CD8-positive, alpha-beta memory T cell (primary cell): Measurements from ENCODE around the gene CPLX3. TPM values are rescaled to one million over a fixed set of nuclear protein-coding genes. Genes with fewer than 3 reads are reported as not detected.

Source experiments
- CTCF ChIA-PET: fragments of 350-600 bp; sonication (Branson Sonifier 250); formaldehyde crosslinking; loops from one replicate; lab custom pipeline; 2021; ENCODE audit warnings: antibody characterized with exemption; lab: Charles Lee
- POLR2A ChIA-PET: fragments of 350-600 bp; sonication (Branson Sonifier 250); formaldehyde crosslinking; loops from one replicate; lab custom pipeline; 2021; ENCODE audit warnings: antibody characterized with exemption; lab: Charles Lee
- DNase-seq, 5 donors: peaks; one replicate each; pipeline versions ENCODE4 v3.0.0 to v3.0.0-alpha.2; 2020 to 2022; ENCODE audit warnings: mixed read lengths in 1 of 5
- H3K27ac ChIP-seq: one replicate; pipeline ENCODE4 v1.7.0; 2013; ENCODE audit warnings: low read depth, mild to moderate bottlenecking, low read length, moderate library complexity
- H3K27me3 ChIP-seq: 2 replicates; pipeline ENCODE4 v1.7.0; 2013; ENCODE audit warnings: low read length, mild to moderate bottlenecking; ENCODE audit not compliant: insufficient read depth, poor library complexity, severe bottlenecking
- H3K36me3 ChIP-seq: 2 replicates; pipeline ENCODE4 v1.7.0; 2013; ENCODE audit warnings: mild to moderate bottlenecking, low read length, moderate library complexity; ENCODE audit not compliant: insufficient read depth
- H3K4me1 ChIP-seq: 2 replicates; pipeline ENCODE4 v1.7.0; 2013; ENCODE audit warnings: mild to moderate bottlenecking, low read length, moderate library complexity; ENCODE audit not compliant: insufficient read depth
- H3K4me3 ChIP-seq: 2 replicates; pipeline ENCODE4 v1.7.0; 2013; ENCODE audit warnings: mild to moderate bottlenecking, low read length
- H3K9me3 ChIP-seq: 2 replicates; pipeline ENCODE4 v1.7.0; 2013; ENCODE audit warnings: mild to moderate bottlenecking, low read length
- H3K27ac Mint-ChIP-seq, 8 donors: one replicate each; pipeline ENCODE4 v1.8.0; 2020 to 2021; ENCODE audit warnings: mixed read lengths in 8 of 8, mild to moderate bottlenecking in 6 of 8, inconsistent platforms in 3 of 8, moderate library complexity in 3 of 8
- H3K27me3 Mint-ChIP-seq, 2 donors: one replicate each; pipeline ENCODE4 v1.8.0; 2020 to 2021; ENCODE audit warnings: mixed read lengths in 2 of 2, mild to moderate bottlenecking in 1 of 2, moderate library complexity in 1 of 2
- H3K36me3 Mint-ChIP-seq, 3 donors: one replicate each; pipeline ENCODE4 v1.8.0; 2020 to 2021; ENCODE audit warnings: mixed read lengths in 3 of 3, inconsistent platforms in 1 of 3, mild to moderate bottlenecking in 1 of 3
- H3K4me1 Mint-ChIP-seq, 3 donors: one replicate each; pipeline ENCODE4 v1.8.0; 2020 to 2021; ENCODE audit warnings: mixed read lengths in 3 of 3, inconsistent platforms in 1 of 3, mild to moderate bottlenecking in 1 of 3
- H3K4me3 Mint-ChIP-seq, 7 donors: one replicate each; pipeline ENCODE4 v1.8.0; 2020 to 2021; ENCODE audit warnings: mixed read lengths in 7 of 7, mild to moderate bottlenecking in 6 of 7, moderate library complexity in 4 of 7, inconsistent platforms in 2 of 7
- H3K9me3 Mint-ChIP-seq, 5 donors: one replicate each; pipeline ENCODE4 v1.8.0; 2020 to 2022; ENCODE audit warnings: mixed read lengths in 5 of 5, mild to moderate bottlenecking in 3 of 5, moderate library complexity in 2 of 5, inconsistent platforms in 1 of 5
- polyA plus RNA-seq: library from polyadenylated mRNA; unstranded; fragments of 300-500 nt; fragmentation: Illumina TruSeq; gene quantifications from one replicate; pipeline ENCODE4 v1.2.3, GENCODE V29; 2021
- total RNA-seq, 2 experiments: library from RNA; stranded (reverse); gene quantifications; one replicate each; pipeline ENCODE4 v1.2.3, GENCODE V29; 2021

CPLX3 gene
- total and polyA plus RNA-seq, 3 experiments from 2014 or later: not detected

GRCh38 chr15:74793135-74794028 is 33.0 kb upstream of the CPLX3 start:
- ChIA-PET CTCF (interaction anchor here (0.7 to 15.8 kb wide), 17 partner anchors 10 to 179 kb away, joined by 3 to 1086 read pairs (median 4); partner anchors contain the start of genes CSK and ULK3), POLR2A (interaction anchor here (0.5 to 5.9 kb wide), 6 partner anchors 12 to 44 kb away, joined by 3 to 89 read pairs (median 15); partner anchors contain the start of gene CSK)
- Mint-ChIP-seq H3K9me3 (no peaks in the 10 kb centered on the region), H3K4me3 (peak overlapping the region; percentile 66 to 91 (median 85)), H3K36me3 (peaks cover 0 to 39% (median 7%) of the 10 kb centered on the region in 3 donors), H3K27ac (peak overlapping the region; percentile 81 to 98 (median 93)), H3K4me1 (peaks cover 84 to 93% (median 89%) of the 10 kb centered on the region in 3 donors), H3K27me3 (no peaks in the 10 kb centered on the region)
- H3K4me3 ChIP-seq: peak overlapping the region; percentile 46
- no peaks in the 10 kb centered on the region for H3K27me3 ChIP-seq
- peaks cover 18% of the 10 kb centered on the region for H3K36me3 ChIP-seq
- peak; percentile 71 to 85 (median 74) for DNase-seq
- H3K4me1 ChIP-seq: peaks cover 99% of the 10 kb centered on the region
- H3K27ac ChIP-seq: no peak overlapping the region
- no peaks in the 10 kb centered on the region for H3K9me3 ChIP-seq

- H3K27me3 Mint-ChIP-seq: no peaks in the 10 kb centered on the region
- Histone ChIP-seq H3K36me3 (peaks cover 28% of the 10 kb centered on the region), H3K4me3 (peak overlapping the region; percentile 18), H3K27ac (no peak overlapping the region), H3K4me1 (peaks cover 99% of the 10 kb centered on the region), H3K27me3 (no peaks in the 10 kb centered on the region), H3K9me3 (no peaks in the 10 kb centered on the region)
- peak overlapping the region; percentile 81 to 98 (median 92) for H3K27ac Mint-ChIP-seq
- no peaks in the 10 kb centered on the region for H3K9me3 Mint-ChIP-seq
- H3K4me3 Mint-ChIP-seq: peak overlapping the region; percentile 46 to 80 (median 61)
- H3K4me1 Mint-ChIP-seq: peaks cover 80 to 93% (median 84%) of the 10 kb centered on the region in 3 donors
- POLR2A ChIA-PET: interaction anchor here (1.9 to 5.9 kb wide), 4 partner anchors 13 to 25 kb away, joined by 15 to 89 read pairs (median 18); partner anchors contain the start of gene CSK
- peaks cover 0 to 46% (median 7%) of the 10 kb centered on the region in 3 donors for H3K36me3 Mint-ChIP-seq
- DNase-seq: peak in 1 of 5 donors; percentile 14
- CTCF ChIA-PET: interaction anchor here (0.7 to 15.8 kb wide), 14 partner anchors 9 to 180 kb away, joined by 3 to 1086 read pairs (median 4); partner anchors contain the start of genes CSK and ULK3
Measured at GRCh38 chr15:74794248-74794969, 32.0 kb upstream of the CPLX3 start.

GRCh38 chr15:74794970-74795349 is 31.5 kb upstream of the CPLX3 start:
- peaks cover 33% of the 10 kb centered on the region for H3K36me3 ChIP-seq
- no peak overlapping the region for H3K27ac ChIP-seq
- H3K4me1 Mint-ChIP-seq: peaks cover 80 to 93% (median 84%) of the 10 kb centered on the region in 3 donors
- no peaks in the 10 kb centered on the region for H3K9me3 ChIP-seq
- H3K27me3 ChIP-seq: no peaks in the 10 kb centered on the region
- peaks cover 99% of the 10 kb centered on the region for H3K4me1 ChIP-seq
- ChIA-PET POLR2A (interaction anchor here (1.0 to 5.9 kb wide), 3 partner anchors 13 to 24 kb away, joined by 3 to 89 read pairs (median 15); partner anchors contain the start of gene CSK), CTCF (interaction anchor here (0.7 to 15.8 kb wide), 6 partner anchors 7 to 161 kb away, joined by 4 to 1086 read pairs (median 26); partner anchors contain the start of gene CSK)
- peak in 1 of 5 donors; percentile 21 for DNase-seq
- H3K9me3 Mint-ChIP-seq: no peaks in the 10 kb centered on the region
- H3K4me3 Mint-ChIP-seq: peak overlapping the region; percentile 36 to 80 (median 61)
- peaks cover 0 to 50% (median 7%) of the 10 kb centered on the region in 3 donors for H3K36me3 Mint-ChIP-seq
- H3K27ac Mint-ChIP-seq: peak overlapping the region; percentile 81 to 98 (median 92)
- H3K4me3 ChIP-seq: peak overlapping the region; percentile 18
- H3K27me3 Mint-ChIP-seq: no peaks in the 10 kb centered on the region

- Mint-ChIP-seq H3K9me3 (no peaks in the 10 kb centered on the region), H3K27ac (peak overlapping the region; percentile 79 to 98 (median 92)), H3K4me3 (peak overlapping the region; percentile 6 to 78 (median 58)), H3K4me1 (peaks cover 74 to 86% (median 77%) of the 10 kb centered on the region in 3 donors), H3K27me3 (no peaks in the 10 kb centered on the region), H3K36me3 (peaks cover 4 to 58% (median 10%) of the 10 kb centered on the region in 3 donors)
- ChIA-PET POLR2A (interaction anchor here (0.6 to 2.7 kb wide), 7 partner anchors 8 to 150 kb away, joined by 3 to 17 read pairs (median 3); partner anchors contain the start of gene CSK), CTCF (interaction anchor here (0.6 to 15.8 kb wide), 9 partner anchors 8 to 165 kb away, joined by 3 to 1086 read pairs (median 4); partner anchors contain the start of gene CSK)
- H3K27me3 ChIP-seq: no peaks in the 10 kb centered on the region
- DNase-seq: peak in 1 of 5 donors; percentile 43
- peaks cover 45% of the 10 kb centered on the region for H3K36me3 ChIP-seq
- no peak overlapping the region for H3K4me3 ChIP-seq
- H3K4me1 ChIP-seq: peaks cover 96% of the 10 kb centered on the region
- no peaks in the 10 kb centered on the region for H3K9me3 ChIP-seq
- no peak overlapping the region for H3K27ac ChIP-seq
Measured at GRCh38 chr15:74795966-74796625, 30.3 kb upstream of the CPLX3 start.

- no peak overlapping the region for H3K4me3 ChIP-seq
- Mint-ChIP-seq H3K27ac (peak overlapping the region; percentile 75 to 97 (median 94)), H3K36me3 (peaks cover 4 to 73% (median 4%) of the 10 kb centered on the region in 3 donors), H3K27me3 (no peaks in the 10 kb centered on the region), H3K4me3 (peak overlapping the region in 3 of 7 donors; percentile 14 to 28 (median 24)), H3K9me3 (no peaks in the 10 kb centered on the region), H3K4me1 (peaks cover 49 to 61% (median 52%) of the 10 kb centered on the region in 3 donors)
- CTCF ChIA-PET: interaction anchor here (0.8 to 15.8 kb wide), 11 partner anchors 8 to 164 kb away, joined by 3 to 1086 read pairs (median 8); partner anchors contain the start of gene CSK
- no peaks in the 10 kb centered on the region for H3K9me3 ChIP-seq
- no peak for DNase-seq
- peaks cover 49% of the 10 kb centered on the region for H3K36me3 ChIP-seq
- H3K27me3 ChIP-seq: no peaks in the 10 kb centered on the region
- H3K27ac ChIP-seq: no peak overlapping the region
- peaks cover 70% of the 10 kb centered on the region for H3K4me1 ChIP-seq
- POLR2A ChIA-PET: interaction anchor here (0.8 to 2.7 kb wide), 10 partner anchors 11 to 28 kb away, joined by 3 to 17 read pairs (median 8); partner anchors contain the start of gene CSK
Measured at GRCh38 chr15:74798388-74799254, 27.8 kb upstream of the CPLX3 start.

GRCh38 chr15:74799255-74799855 is 27.1 kb upstream of the CPLX3 start:
- DNase-seq: peak in 1 of 5 donors; percentile 36
- H3K27ac ChIP-seq: peak overlapping the region; percentile 65
- POLR2A ChIA-PET: interaction anchor here (0.6 to 2.4 kb wide), 7 partner anchors 9 to 30 kb away, joined by 3 to 13 read pairs (median 6); partner anchors contain the start of gene CSK
- Mint-ChIP-seq H3K27me3 (no peaks in the 10 kb centered on the region), H3K27ac (peak overlapping the region; percentile 79 to 97 (median 94)), H3K36me3 (peaks cover 4 to 80% (median 6%) of the 10 kb centered on the region in 3 donors), H3K4me1 (peaks cover 46 to 57% (median 54%) of the 10 kb centered on the region in 3 donors), H3K4me3 (peak overlapping the region in 3 of 7 donors; percentile 22 to 48 (median 24)), H3K9me3 (no peaks in the 10 kb centered on the region)
- peak overlapping the region; percentile 32 for H3K4me3 ChIP-seq
- H3K9me3 ChIP-seq: no peaks in the 10 kb centered on the region
- H3K36me3 ChIP-seq: peaks cover 50% of the 10 kb centered on the region
- H3K27me3 ChIP-seq: no peaks in the 10 kb centered on the region
- CTCF ChIA-PET: interaction anchor here (0.6 to 15.8 kb wide), 15 partner anchors 9 to 189 kb away, joined by 3 to 1086 read pairs (median 7); partner anchors contain the start of gene CSK
- peaks cover 63% of the 10 kb centered on the region for H3K4me1 ChIP-seq
